ENCODE data around the gene MAGI3. TPM values are rescaled to one million over a fixed set of nuclear protein-coding genes. Genes with fewer than 3 reads are reported as not detected.

The MAGI3 gene
- total RNA-seq, 1 experiment from 2014 or later, result 7.2 TPM

GRCh38 chr1:113576271-113576670, 186.0 kb downstream of the MAGI3 start:
- DNase-seq, result no peak
- TF ChIP-seq CTCF (conservative IDR thresholded peaks at IDR 0.05; ENCODE audit: low read depth, low read length), result no peak
- no peak for TF ChIP-seq EZH2phosphoT487 (IDR thresholded peaks at IDR 0.05; ENCODE audit: borderline replicate concordance, low read length)
- TF ChIP-seq EZH2 (IDR thresholded peaks at IDR 0.05; ENCODE audit: low read length, unreplicated experiment), result no peak
- no peak overlapping the region for H3K4me2 ChIP-seq (ENCODE audit: low read length)
- no peaks in the 10 kb centered on the region for H3K4me1 ChIP-seq (ENCODE audit: insufficient read depth, low read length)
- no peak overlapping the region for H3K9ac ChIP-seq (ENCODE audit: low read length)
- H3K27me3 ChIP-seq (ENCODE audit: low read length), result no peaks in the 10 kb centered on the region
- no peaks in the 10 kb centered on the region for H3K36me3 ChIP-seq (ENCODE audit: low read depth, low read length)
- no TSS peak for BruUV-seq (replicated peaks)
- no peak overlapping the region for H3K27ac ChIP-seq (ENCODE audit: low read length)
- no peaks in the 10 kb centered on the region for H3K9me3 ChIP-seq (ENCODE audit: low read length)
- H3K4me3 ChIP-seq (ENCODE audit: low read length), result no peak overlapping the region
- ChIA-PET CTCF (no interaction called here), POLR2A (ENCODE audit: unreplicated experiment) (interaction anchor here (0.7 kb wide), 1 partner anchor 40 kb away, joined by 6 read pairs; no protein-coding TSS in a partner anchor)
- H3K79me2 ChIP-seq (ENCODE audit: low read length), result no peaks in the 10 kb centered on the region
- no peaks in the 10 kb centered on the region for H3K9me2 ChIP-seq (replicated peaks; ENCODE audit: low read length)
- H3F3A ChIP-seq (ENCODE audit: low read length, unreplicated experiment), result no peaks in the 10 kb centered on the region
- H2AFZ ChIP-seq (ENCODE audit: low read length), result no peak overlapping the region
- ATAC-seq, result no peak; the same call in 1 of the 2 replicates
- intact Hi-C loops (cut with micrococcal nuclease), result no loop called here
- no peaks in the 10 kb centered on the region for H4K20me1 ChIP-seq (ENCODE audit: low read length)

GRCh38 chr1:113579256-113580018, 189.1 kb downstream of the MAGI3 start:
- BruUV-seq (replicated peaks), result no TSS peak
- Histone ChIP-seq H3K27me3 (ENCODE audit: low read length) (no peaks in the 10 kb centered on the region), H3K9me2 (replicated peaks; ENCODE audit: low read length) (no peaks in the 10 kb centered on the region; the same call in 1 of the 2 replicates), H3K36me3 (ENCODE audit: low read depth, low read length) (no peaks in the 10 kb centered on the region), H4K20me1 (ENCODE audit: low read length) (no peaks in the 10 kb centered on the region), H3K27ac (ENCODE audit: low read length) (no peak overlapping the region), H3K4me2 (ENCODE audit: low read length) (no peak overlapping the region), H3K9ac (ENCODE audit: low read length) (no peak overlapping the region), H3K79me2 (ENCODE audit: low read length) (no peaks in the 10 kb centered on the region), H3K9me3 (ENCODE audit: low read length) (no peaks in the 10 kb centered on the region), H3K4me3 (ENCODE audit: low read length) (no peak overlapping the region), H3F3A (ENCODE audit: low read length, unreplicated experiment) (no peaks in the 10 kb centered on the region), H2AFZ (ENCODE audit: low read length) (no peak overlapping the region), H3K4me1 (ENCODE audit: insufficient read depth, low read length) (no peaks in the 10 kb centered on the region)
- ATAC-seq (no peak), DNase-seq (peak; percentile 19)
- POLR2A ChIA-PET (ENCODE audit: unreplicated experiment), result no interaction called here
- intact Hi-C loops (cut with micrococcal nuclease), result no loop called here
- CTCF ChIA-PET, result no interaction called here
- TF ChIP-seq EZH2 (IDR thresholded peaks at IDR 0.05; ENCODE audit: low read length, unreplicated experiment) (no peak), EZH2phosphoT487 (IDR thresholded peaks at IDR 0.05; ENCODE audit: borderline replicate concordance, low read length) (no peak), CTCF (conservative IDR thresholded peaks at IDR 0.05; ENCODE audit: low read depth, low read length) (no peak)

- H4K20me1 ChIP-seq (ENCODE audit: low read length), result no peaks in the 10 kb centered on the region
- intact Hi-C loops (cut with micrococcal nuclease), result no loop called here
- no peak overlapping the region for H2AFZ ChIP-seq (ENCODE audit: low read length)
- H3F3A ChIP-seq (ENCODE audit: low read length, unreplicated experiment), result no peaks in the 10 kb centered on the region
- H3K4me1 ChIP-seq (ENCODE audit: insufficient read depth, low read length), result no peaks in the 10 kb centered on the region
- no peaks in the 10 kb centered on the region for H3K27me3 ChIP-seq (ENCODE audit: low read length)
- H3K79me2 ChIP-seq (ENCODE audit: low read length), result no peaks in the 10 kb centered on the region
- ATAC-seq (no peak), DNase-seq (no peak)
- no peak overlapping the region for H3K9ac ChIP-seq (ENCODE audit: low read length)
- no peaks in the 10 kb centered on the region for H3K36me3 ChIP-seq (ENCODE audit: low read depth, low read length)
- no peak overlapping the region for H3K27ac ChIP-seq (ENCODE audit: low read length)
- no peak overlapping the region for H3K4me2 ChIP-seq (ENCODE audit: low read length)
- TF ChIP-seq CTCF (conservative IDR thresholded peaks at IDR 0.05; ENCODE audit: low read depth, low read length) (no peak), EZH2 (IDR thresholded peaks at IDR 0.05; ENCODE audit: low read length, unreplicated experiment) (no peak), EZH2phosphoT487 (IDR thresholded peaks at IDR 0.05; ENCODE audit: borderline replicate concordance, low read length) (no peak)
- no TSS peak for BruUV-seq (replicated peaks)
- no peaks in the 10 kb centered on the region for H3K9me3 ChIP-seq (ENCODE audit: low read length)
- no peak overlapping the region for H3K4me3 ChIP-seq (ENCODE audit: low read length)
- ChIA-PET CTCF (no interaction called here), POLR2A (ENCODE audit: unreplicated experiment) (no interaction called here)
- no peaks in the 10 kb centered on the region; the same call in 1 of the 2 replicates for H3K9me2 ChIP-seq (replicated peaks; ENCODE audit: low read length)
Measured at GRCh38 chr1:113581323-113581722, 191.0 kb downstream of the MAGI3 start.

Measured in PC-3 (cell line).